ENCODE results near the gene PIEZO1. TPM values are rescaled to one million over a fixed set of nuclear protein-coding genes. Genes with fewer than 3 reads are reported as not detected.

The PIEZO1 gene
- total and polyA plus RNA-seq, 10 of the 15 experiments (the other 5 are each of a cell fraction or from before 2014, with no cell fraction given): 1.3 to 169 (median 33.4) TPM

GRCh38 chr16:88809068-88809675, 24.2 kb upstream of the PIEZO1 start:
- Histone ChIP-seq H3K36me3 (ENCODE audit: control insufficient read depth in 2 of 2, insufficient read depth in 2 of 2, low read length in 1 of 2) (peaks cover 6 to 42% of the 10 kb centered on the region in 2 experiments; a peak in 3 of 4 replicates), H3K27me3 (replicated peaks in 1 of 2; ENCODE audit: control insufficient read depth in 2 of 2, insufficient read depth in 2 of 2, low read length in 1 of 2) (no peaks in the 10 kb centered on the region), H3K9me3 (replicated peaks; ENCODE audit: control insufficient read depth, insufficient read depth, low read length) (no peaks in the 10 kb centered on the region), H4K20me1 (ENCODE audit: control insufficient read depth, insufficient read depth) (no peaks in the 10 kb centered on the region), H3K79me2 (ENCODE audit: control insufficient read depth, insufficient read depth, low read length) (peaks cover 48% of the 10 kb centered on the region), H3K4me1 (ENCODE audit: control insufficient read depth, insufficient read depth, low read length) (peaks cover 23% of the 10 kb centered on the region), H3K9ac (ENCODE audit: control insufficient read depth, insufficient read depth, low read length) (peak overlapping the region; percentile 16; the same call in 1 of the 2 replicates), H2AFZ (ENCODE audit: control insufficient read depth, low read depth, low read length) (no peak overlapping the region), H3K4me3 (0 out of 2 replicates have a peak overlapping the region, but pooled peaks have one; percentile 85), H3K27ac (ENCODE audit: control insufficient read depth, insufficient read depth) (no peak overlapping the region), H3K4me2 (ENCODE audit: control insufficient read depth, insufficient read depth) (peak overlapping the region; percentile 85)
- TF ChIP-seq POLR2AphosphoS5 (IDR thresholded peaks at IDR 0.05; ENCODE audit: low read length): 0 out of 2 replicates have a peak, but pooled peaks have one; percentile 1
- TF ChIP-seq CHD4 (IDR thresholded peaks at IDR 0.05): no peak
- peak; percentile 4; the same call in 1 of the 2 replicates for TF ChIP-seq POLR2A (IDR thresholded peaks at IDR 0.05; ENCODE audit: low read depth, low read length)
- DNase-seq (ENCODE audit: low read depth, low spot score) (no peak), ATAC-seq (no peak), FAIRE-seq (no peak)
- RAD21 ChIA-PET (ENCODE audit: unreplicated experiment): interaction anchor here (1.3 to 3.4 kb wide), 3 partner anchors 28 to 358 kb away, joined by 3 to 13 read pairs (median 7); no protein-coding TSS in a partner anchor
- SMC1A ChIA-PET (ENCODE audit: uncharacterized antibody, unreplicated experiment): interaction anchor here (1.8 kb wide), 1 partner anchor 72 kb away, joined by 5 read pairs; no protein-coding TSS in a partner anchor
- intact Hi-C loops (cut with micrococcal nuclease; ENCODE audit: unreplicated experiment): no loop called here
- in situ Hi-C loops (cut with MboI): no loop called here
- CTCF ChIA-PET: interaction anchor here (0.6 to 3.2 kb wide), 3 partner anchors 8 to 144 kb away, joined by 3 to 17 read pairs (median 4); no protein-coding TSS in a partner anchor
- no TSS peak for BruUV-seq (replicated peaks)
- 88% methylated on average over 10 of the region's 10 CpGs for WGBS (ENCODE audit: insufficient coverage, insufficient replicate concordance, low lambda C conversion rate, missing lambda C conversion rate)
- POLR2A ChIA-PET: interaction anchor here (0.8 to 4.2 kb wide), 3 partner anchors 9 to 55 kb away, joined by 3 to 30 read pairs (median 4); no protein-coding TSS in a partner anchor

GRCh38 chr16:88807626-88808453, 22.8 kb upstream of the PIEZO1 start:
- ATAC-seq (no peak), FAIRE-seq (no peak), DNase-seq (ENCODE audit: low read depth, low spot score) (no peak)
- intact Hi-C loops (cut with micrococcal nuclease; ENCODE audit: unreplicated experiment): no loop called here
- Histone ChIP-seq H3K4me1 (ENCODE audit: control insufficient read depth, insufficient read depth, low read length) (peaks cover 23% of the 10 kb centered on the region), H2AFZ (ENCODE audit: control insufficient read depth, low read depth, low read length) (no peak overlapping the region), H3K79me2 (ENCODE audit: control insufficient read depth, insufficient read depth, low read length) (peaks cover 54% of the 10 kb centered on the region), H3K36me3 (ENCODE audit: control insufficient read depth in 2 of 2, insufficient read depth in 2 of 2, low read length in 1 of 2) (peaks cover 6 to 42% of the 10 kb centered on the region in 2 experiments; a peak in 3 of 4 replicates), H3K4me2 (ENCODE audit: control insufficient read depth, insufficient read depth) (no peak overlapping the region), H3K9ac (ENCODE audit: control insufficient read depth, insufficient read depth, low read length) (no peak overlapping the region), H3K9me3 (replicated peaks; ENCODE audit: control insufficient read depth, insufficient read depth, low read length) (no peaks in the 10 kb centered on the region), H3K27me3 (replicated peaks in 1 of 2; ENCODE audit: control insufficient read depth in 2 of 2, insufficient read depth in 2 of 2, low read length in 1 of 2) (no peaks in the 10 kb centered on the region), H4K20me1 (ENCODE audit: control insufficient read depth, insufficient read depth) (no peaks in the 10 kb centered on the region), H3K4me3 (no peak overlapping the region), H3K27ac (ENCODE audit: control insufficient read depth, insufficient read depth) (no peak overlapping the region)
- in situ Hi-C loops (cut with MboI): no loop called here
- ChIA-PET SMC1A (ENCODE audit: uncharacterized antibody, unreplicated experiment) (no interaction called here), RAD21 (ENCODE audit: unreplicated experiment) (no interaction called here), POLR2A (no interaction called here), CTCF (no interaction called here)
- BruUV-seq (replicated peaks): no TSS peak
- WGBS (ENCODE audit: insufficient coverage, insufficient replicate concordance, low lambda C conversion rate, missing lambda C conversion rate): 91% methylated on average over 26 of the region's 26 CpGs
- peak; percentile 67 for TF ChIP-seq POLR2A (IDR thresholded peaks at IDR 0.05; ENCODE audit: low read depth, low read length)
- TF ChIP-seq POLR2AphosphoS5 (IDR thresholded peaks at IDR 0.05; ENCODE audit: low read length): 0 out of 2 replicates have a peak, but pooled peaks have one; percentile 42
- no peak for TF ChIP-seq ZBTB4 (CRISPR knock-in tag; IDR thresholded peaks at IDR 0.05)

Data from GM12878 (cell line).